Immature natural killer cell (primary cell): ENCODE data around the gene ANKMY1. TPM values are rescaled to one million over a fixed set of nuclear protein-coding genes. Genes with fewer than 3 reads are reported as not detected.

Experiments used
- DNase-seq, 3 donors: peaks; one replicate each; pipeline ENCODE4 v3.0.0; 2022; ENCODE audit warnings: mixed read lengths in 1 of 3
- H3K27ac Mint-ChIP-seq, 6 donors: one replicate each; pipeline ENCODE4 v1.8.0; 2020; ENCODE audit warnings: mixed read lengths in 6 of 6, mild to moderate bottlenecking in 5 of 6, inconsistent platforms in 4 of 6, moderate library complexity in 3 of 6
- H3K27me3 Mint-ChIP-seq, 3 donors: one replicate each; pipeline ENCODE4 v1.8.0; 2020 to 2021; ENCODE audit warnings: low read depth in 3 of 3, mild to moderate bottlenecking in 3 of 3, mixed read lengths in 3 of 3, moderate library complexity in 3 of 3, inconsistent platforms in 1 of 3
- H3K36me3 Mint-ChIP-seq, 3 donors: one replicate each; pipeline ENCODE4 v1.8.0; 2020; ENCODE audit warnings: mixed read lengths in 3 of 3, inconsistent platforms in 2 of 3, mild to moderate bottlenecking in 2 of 3
- H3K4me1 Mint-ChIP-seq, 2 donors: one replicate each; pipeline ENCODE4 v1.8.0; 2020; ENCODE audit warnings: inconsistent platforms in 2 of 2, mild to moderate bottlenecking in 2 of 2, mixed read lengths in 2 of 2, moderate library complexity in 1 of 2
- H3K4me3 Mint-ChIP-seq, 5 donors: one replicate each; pipeline ENCODE4 v1.8.0; 2020; ENCODE audit warnings: mild to moderate bottlenecking in 5 of 5, mixed read lengths in 5 of 5, inconsistent platforms in 3 of 5, moderate library complexity in 3 of 5
- H3K9me3 Mint-ChIP-seq, 6 donors: one replicate each; pipeline ENCODE4 v1.8.0; 2020; ENCODE audit warnings: mild to moderate bottlenecking in 6 of 6, mixed read lengths in 6 of 6, inconsistent platforms in 4 of 6, moderate library complexity in 3 of 6
- polyA plus RNA-seq, 3 donors: library from polyadenylated mRNA; unstranded; fragments of 300-500 nt; fragmentation: Illumina TruSeq; gene quantifications; one replicate each; pipeline ENCODE4 v1.2.3, GENCODE V29; 2021

Gene ANKMY1
- polyA plus RNA-seq, 3 donors from 2014 or later = 5.6 to 12.4 (median 7.3) TPM

GRCh38 chr2:240517342-240517741 lies 40.4 kb downstream of the ANKMY1 start:
- Mint-ChIP-seq H3K27ac (no peak overlapping the region), H3K9me3 (no peaks in the 10 kb centered on the region), H3K27me3 (peaks cover 1 to 2% (median 2%) of the 10 kb centered on the region in 3 donors), H3K4me3 (no peak overlapping the region), H3K4me1 (peaks cover 18 to 27% of the 10 kb centered on the region in 2 donors), H3K36me3 (peaks cover under 1 to 26% (median 23%) of the 10 kb centered on the region in 3 donors)
- DNase-seq = no peak

GRCh38 chr2:240514631-240515030 lies 43.2 kb downstream of the ANKMY1 start:
- Mint-ChIP-seq H3K36me3 (peaks cover 4 to 14% (median 9%) of the 10 kb centered on the region in 3 donors), H3K27me3 (peaks cover 0 to 2% (median 1%) of the 10 kb centered on the region in 3 donors), H3K27ac (peak overlapping the region in 3 of 6 donors; percentile 58 to 85 (median 76)), H3K4me1 (peaks cover 12 to 15% of the 10 kb centered on the region in 2 donors), H3K4me3 (no peak overlapping the region), H3K9me3 (no peaks in the 10 kb centered on the region)
- DNase-seq = no peak

- H3K27ac Mint-ChIP-seq = peak overlapping the region; percentile 52 to 90 (median 77)
- H3K4me3 Mint-ChIP-seq = peak overlapping the region in 3 of 5 donors; percentile 14 to 50 (median 16)
These were observed 44.1 kb downstream of the ANKMY1 start for GRCh38 chr2:240513549-240514287.

GRCh38 chr2:240512666-240513535 lies 44.9 kb downstream of the ANKMY1 start:
- Mint-ChIP-seq H3K27ac (no peak overlapping the region), H3K4me1 (peaks cover 10 to 12% of the 10 kb centered on the region in 2 donors), H3K9me3 (no peaks in the 10 kb centered on the region), H3K36me3 (peaks cover 3 to 11% (median 4%) of the 10 kb centered on the region in 3 donors), H3K4me3 (no peak overlapping the region), H3K27me3 (peaks cover 0 to 1% (median 0%) of the 10 kb centered on the region in 3 donors)
- no peak for DNase-seq

More at GRCh38 chr2:240513549-240514287, 44.1 kb downstream of the ANKMY1 start:
- H3K9me3 Mint-ChIP-seq = no peaks in the 10 kb centered on the region
- H3K36me3 Mint-ChIP-seq = peaks cover 4 to 9% (median 8%) of the 10 kb centered on the region in 3 donors
- peaks cover 12% of the 10 kb centered on the region in 2 donors for H3K4me1 Mint-ChIP-seq
- peaks cover 0 to 1% (median 0%) of the 10 kb centered on the region in 3 donors for H3K27me3 Mint-ChIP-seq
- DNase-seq = peak; percentile 71 to 79 (median 74)

GRCh38 chr2:240512109-240512485 lies 45.7 kb downstream of the ANKMY1 start:
- no peak for DNase-seq
- no peak overlapping the region for H3K4me3 Mint-ChIP-seq
- peaks cover 0 to 11% (median 4%) of the 10 kb centered on the region in 3 donors for H3K36me3 Mint-ChIP-seq
- H3K27ac Mint-ChIP-seq = no peak overlapping the region
- H3K9me3 Mint-ChIP-seq = no peaks in the 10 kb centered on the region
- H3K4me1 Mint-ChIP-seq = peaks cover 10 to 12% of the 10 kb centered on the region in 2 donors
- peaks cover 0 to 1% (median 0%) of the 10 kb centered on the region in 3 donors for H3K27me3 Mint-ChIP-seq

GRCh38 chr2:240511351-240512108 lies 46.3 kb downstream of the ANKMY1 start:
- Mint-ChIP-seq H3K4me1 (peaks cover 10 to 12% of the 10 kb centered on the region in 2 donors), H3K36me3 (peaks cover 0 to 11% (median 4%) of the 10 kb centered on the region in 3 donors), H3K9me3 (no peaks in the 10 kb centered on the region), H3K4me3 (no peak overlapping the region), H3K27me3 (peaks cover 0 to under 1% (median 0%) of the 10 kb centered on the region in 3 donors), H3K27ac (no peak overlapping the region)
- DNase-seq = no peak

GRCh38 chr2:240510513-240511210 lies 47.1 kb downstream of the ANKMY1 start:
- Mint-ChIP-seq H3K36me3 (peaks cover 0 to 11% (median 4%) of the 10 kb centered on the region in 3 donors), H3K27ac (no peak overlapping the region), H3K4me1 (peaks cover 10 to 12% of the 10 kb centered on the region in 2 donors), H3K4me3 (no peak overlapping the region), H3K27me3 (no peaks in the 10 kb centered on the region), H3K9me3 (no peaks in the 10 kb centered on the region)
- DNase-seq = no peak

- no peak for DNase-seq
- Mint-ChIP-seq H3K27me3 (no peaks in the 10 kb centered on the region), H3K27ac (no peak overlapping the region), H3K4me3 (no peak overlapping the region), H3K4me1 (peaks cover 10 to 12% of the 10 kb centered on the region in 2 donors), H3K36me3 (peaks cover 0 to 11% (median 4%) of the 10 kb centered on the region in 3 donors), H3K9me3 (no peaks in the 10 kb centered on the region)
These were observed 47.9 kb downstream of the ANKMY1 start for GRCh38 chr2:240509667-240510512.

GRCh38 chr2:240508832-240509545 lies 48.8 kb downstream of the ANKMY1 start:
- peaks cover 0 to 9% (median 4%) of the 10 kb centered on the region in 3 donors for H3K36me3 Mint-ChIP-seq
- no peak for DNase-seq
- peak overlapping the region in 2 of 6 donors; percentile 4 to 51 for H3K27ac Mint-ChIP-seq
- H3K4me3 Mint-ChIP-seq = no peak overlapping the region
- no peaks in the 10 kb centered on the region for H3K27me3 Mint-ChIP-seq
- H3K9me3 Mint-ChIP-seq = no peaks in the 10 kb centered on the region
- peaks cover 7 to 8% of the 10 kb centered on the region in 2 donors for H3K4me1 Mint-ChIP-seq

GRCh38 chr2:240507778-240508251 lies 50.0 kb downstream of the ANKMY1 start:
- Mint-ChIP-seq H3K4me1 (no peaks in the 10 kb centered on the region), H3K9me3 (no peaks in the 10 kb centered on the region), H3K36me3 (peaks cover 0 to 7% (median 4%) of the 10 kb centered on the region in 3 donors), H3K4me3 (no peak overlapping the region), H3K27ac (no peak overlapping the region), H3K27me3 (no peaks in the 10 kb centered on the region)
- DNase-seq = no peak

GRCh38 chr2:240507060-240507777 lies 50.6 kb downstream of the ANKMY1 start:
- Mint-ChIP-seq H3K27ac (no peak overlapping the region), H3K9me3 (no peaks in the 10 kb centered on the region), H3K36me3 (peaks cover 0 to 7% (median 2%) of the 10 kb centered on the region in 3 donors), H3K27me3 (no peaks in the 10 kb centered on the region), H3K4me1 (no peaks in the 10 kb centered on the region), H3K4me3 (no peak overlapping the region)
- DNase-seq = no peak
